ENCODE measurements around the gene OXCT1. TPM values are rescaled to one million over a fixed set of nuclear protein-coding genes. Genes with fewer than 3 reads are reported as not detected.

Gene OXCT1
- total RNA-seq, 1 experiment from 2014 or later: 20.6 TPM

DNA sequence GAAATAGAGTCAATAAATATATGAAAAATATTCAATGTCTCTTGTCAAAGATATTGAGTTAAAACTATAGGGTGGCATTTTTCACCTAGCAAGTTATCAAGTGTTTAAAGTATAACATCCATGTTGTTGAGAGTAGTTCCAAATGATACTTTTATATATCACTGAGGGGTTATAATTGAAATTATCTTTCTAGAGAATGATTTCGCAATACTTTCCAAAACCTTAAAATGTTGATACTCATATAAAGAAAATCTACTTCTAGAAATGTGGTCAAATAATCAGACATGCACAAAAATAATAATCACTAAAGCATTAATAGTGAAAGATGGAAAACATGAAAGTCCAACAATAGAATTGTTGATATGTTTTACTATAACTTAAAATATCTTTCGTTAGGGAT lies 50.1 kb downstream of the OXCT1 start:
- TF ChIP-seq ZBTB21 (CRISPR knock-in tag; IDR thresholded peaks at IDR 0.05; ENCODE audit: borderline replicate concordance) (no peak), PRRX2 (CRISPR knock-in tag; IDR thresholded peaks at IDR 0.05) (no peak), GTF2I (CRISPR knock-in tag; conservative IDR thresholded peaks at IDR 0.05) (no peak), ZNF219 (CRISPR knock-in tag; IDR thresholded peaks at IDR 0.05; ENCODE audit: borderline replicate concordance) (no peak), PREB (CRISPR knock-in tag; IDR thresholded peaks at IDR 0.05; ENCODE audit: borderline replicate concordance) (no peak), TEAD4 (CRISPR knock-in tag; IDR thresholded peaks at IDR 0.05) (no peak), KAT7 (CRISPR knock-in tag; IDR thresholded peaks at IDR 0.05; ENCODE audit: borderline replicate concordance) (no peak), ZNF416 (CRISPR knock-in tag; IDR thresholded peaks at IDR 0.05) (no peak), CREB1 (CRISPR knock-in tag; IDR thresholded peaks at IDR 0.05) (no peak), IRF1 (CRISPR knock-in tag; IDR thresholded peaks at IDR 0.05) (no peak), ZNF121 (CRISPR knock-in tag; IDR thresholded peaks at IDR 0.05) (no peak), PRDM15 (CRISPR knock-in tag; IDR thresholded peaks at IDR 0.05) (no peak), MXD4 (CRISPR knock-in tag; IDR thresholded peaks at IDR 0.05; ENCODE audit: borderline replicate concordance) (no peak), FOXP4 (CRISPR knock-in tag; IDR thresholded peaks at IDR 0.05) (no peak), ZNF138 (CRISPR knock-in tag; conservative IDR thresholded peaks at IDR 0.05) (no peak), ETV6 (CRISPR knock-in tag; IDR thresholded peaks at IDR 0.05) (no peak), SMAD3 (CRISPR knock-in tag; IDR thresholded peaks at IDR 0.05; ENCODE audit: borderline replicate concordance) (no peak)
- TF ChIP-seq, protein P1, sequence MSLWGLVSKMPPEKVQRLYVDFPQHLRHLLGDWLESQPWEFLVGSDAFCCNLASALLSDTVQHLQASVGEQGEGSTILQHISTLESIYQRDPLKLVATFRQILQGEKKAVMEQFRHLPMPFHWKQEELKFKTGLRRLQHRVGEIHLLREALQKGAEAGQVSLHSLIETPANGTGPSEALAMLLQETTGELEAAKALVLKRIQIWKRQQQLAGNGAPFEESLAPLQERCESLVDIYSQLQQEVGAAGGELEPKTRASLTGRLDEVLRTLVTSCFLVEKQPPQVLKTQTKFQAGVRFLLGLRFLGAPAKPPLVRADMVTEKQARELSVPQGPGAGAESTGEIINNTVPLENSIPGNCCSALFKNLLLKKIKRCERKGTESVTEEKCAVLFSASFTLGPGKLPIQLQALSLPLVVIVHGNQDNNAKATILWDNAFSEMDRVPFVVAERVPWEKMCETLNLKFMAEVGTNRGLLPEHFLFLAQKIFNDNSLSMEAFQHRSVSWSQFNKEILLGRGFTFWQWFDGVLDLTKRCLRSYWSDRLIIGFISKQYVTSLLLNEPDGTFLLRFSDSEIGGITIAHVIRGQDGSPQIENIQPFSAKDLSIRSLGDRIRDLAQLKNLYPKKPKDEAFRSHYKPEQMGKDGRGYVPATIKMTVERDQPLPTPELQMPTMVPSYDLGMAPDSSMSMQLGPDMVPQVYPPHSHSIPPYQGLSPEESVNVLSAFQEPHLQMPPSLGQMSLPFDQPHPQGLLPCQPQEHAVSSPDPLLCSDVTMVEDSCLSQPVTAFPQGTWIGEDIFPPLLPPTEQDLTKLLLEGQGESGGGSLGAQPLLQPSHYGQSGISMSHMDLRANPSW (CRISPR knock-in tag; conservative IDR thresholded peaks at IDR 0.05; ENCODE audit: low read depth): no peak
- TF ChIP-seq, protein P2, sequence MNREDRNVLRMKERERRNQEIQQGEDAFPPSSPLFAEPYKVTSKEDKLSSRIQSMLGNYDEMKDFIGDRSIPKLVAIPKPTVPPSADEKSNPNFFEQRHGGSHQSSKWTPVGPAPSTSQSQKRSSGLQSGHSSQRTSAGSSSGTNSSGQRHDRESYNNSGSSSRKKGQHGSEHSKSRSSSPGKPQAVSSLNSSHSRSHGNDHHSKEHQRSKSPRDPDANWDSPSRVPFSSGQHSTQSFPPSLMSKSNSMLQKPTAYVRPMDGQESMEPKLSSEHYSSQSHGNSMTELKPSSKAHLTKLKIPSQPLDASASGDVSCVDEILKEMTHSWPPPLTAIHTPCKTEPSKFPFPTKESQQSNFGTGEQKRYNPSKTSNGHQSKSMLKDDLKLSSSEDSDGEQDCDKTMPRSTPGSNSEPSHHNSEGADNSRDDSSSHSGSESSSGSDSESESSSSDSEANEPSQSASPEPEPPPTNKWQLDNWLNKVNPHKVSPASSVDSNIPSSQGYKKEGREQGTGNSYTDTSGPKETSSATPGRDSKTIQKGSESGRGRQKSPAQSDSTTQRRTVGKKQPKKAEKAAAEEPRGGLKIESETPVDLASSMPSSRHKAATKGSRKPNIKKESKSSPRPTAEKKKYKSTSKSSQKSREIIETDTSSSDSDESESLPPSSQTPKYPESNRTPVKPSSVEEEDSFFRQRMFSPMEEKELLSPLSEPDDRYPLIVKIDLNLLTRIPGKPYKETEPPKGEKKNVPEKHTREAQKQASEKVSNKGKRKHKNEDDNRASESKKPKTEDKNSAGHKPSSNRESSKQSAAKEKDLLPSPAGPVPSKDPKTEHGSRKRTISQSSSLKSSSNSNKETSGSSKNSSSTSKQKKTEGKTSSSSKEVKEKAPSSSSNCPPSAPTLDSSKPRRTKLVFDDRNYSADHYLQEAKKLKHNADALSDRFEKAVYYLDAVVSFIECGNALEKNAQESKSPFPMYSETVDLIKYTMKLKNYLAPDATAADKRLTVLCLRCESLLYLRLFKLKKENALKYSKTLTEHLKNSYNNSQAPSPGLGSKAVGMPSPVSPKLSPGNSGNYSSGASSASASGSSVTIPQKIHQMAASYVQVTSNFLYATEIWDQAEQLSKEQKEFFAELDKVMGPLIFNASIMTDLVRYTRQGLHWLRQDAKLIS (CRISPR knock-in tag; IDR thresholded peaks at IDR 0.05; ENCODE audit: borderline replicate concordance): no peak
- TF ChIP-seq, protein P3, sequence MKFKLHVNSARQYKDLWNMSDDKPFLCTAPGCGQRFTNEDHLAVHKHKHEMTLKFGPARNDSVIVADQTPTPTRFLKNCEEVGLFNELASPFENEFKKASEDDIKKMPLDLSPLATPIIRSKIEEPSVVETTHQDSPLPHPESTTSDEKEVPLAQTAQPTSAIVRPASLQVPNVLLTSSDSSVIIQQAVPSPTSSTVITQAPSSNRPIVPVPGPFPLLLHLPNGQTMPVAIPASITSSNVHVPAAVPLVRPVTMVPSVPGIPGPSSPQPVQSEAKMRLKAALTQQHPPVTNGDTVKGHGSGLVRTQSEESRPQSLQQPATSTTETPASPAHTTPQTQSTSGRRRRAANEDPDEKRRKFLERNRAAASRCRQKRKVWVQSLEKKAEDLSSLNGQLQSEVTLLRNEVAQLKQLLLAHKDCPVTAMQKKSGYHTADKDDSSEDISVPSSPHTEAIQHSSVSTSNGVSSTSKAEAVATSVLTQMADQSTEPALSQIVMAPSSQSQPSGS (CRISPR knock-in tag; IDR thresholded peaks at IDR 0.05; ENCODE audit: borderline replicate concordance, low read depth): no peak
- Mint-ChIP-seq H3K36me3 (no peaks in the 10 kb centered on the region), H3K4me1 (no peaks in the 10 kb centered on the region), H3K4me3 (no peak overlapping the region), H3K27me3 (ENCODE audit: low read depth) (no peaks in the 10 kb centered on the region), H3K9me3 (no peaks in the 10 kb centered on the region), H3K27ac (no peak overlapping the region)
- CTCF ChIA-PET: no interaction called here
- ATAC-seq (no peak), DNase-seq (ENCODE audit: low spot score) (no peak)
- POLR2A ChIA-PET: interaction anchor here (0.7 kb wide), 1 partner anchor 593 kb away, joined by 4 read pairs; no protein-coding TSS in a partner anchor

Measured in WTC11 (cell line).